Measurements from ENCODE around the gene CALML5. TPM values are rescaled to one million over a fixed set of nuclear protein-coding genes. Genes with fewer than 3 reads are reported as not detected.

The CALML5 gene
- total RNA-seq, 1 experiment from 2014 or later: not detected

DNA sequence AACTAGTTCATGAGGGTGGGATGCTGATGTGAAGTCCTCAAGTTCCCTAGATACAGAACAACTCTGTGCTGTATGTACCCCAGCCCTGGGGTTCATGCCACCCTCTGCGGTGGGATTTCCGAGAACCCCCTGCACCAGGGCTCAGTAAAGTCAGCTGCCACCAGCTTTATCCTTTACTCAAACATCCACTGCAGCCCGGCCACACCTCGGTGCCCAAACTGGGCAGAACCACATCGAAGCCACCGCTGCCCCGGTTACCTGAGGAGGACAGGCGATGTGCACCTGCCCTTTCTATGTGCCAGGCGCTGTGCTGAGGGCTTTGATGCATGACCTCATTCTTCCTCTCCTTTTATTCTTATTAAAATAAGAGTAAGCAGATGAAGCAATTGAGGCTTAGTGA is 9.9 kb upstream of the CALML5 start:
- DNase-seq (ENCODE audit: low read depth, low spot score): no peak
- no peaks in the 10 kb centered on the region for H3K27me3 ChIP-seq (ENCODE audit: control insufficient read depth, insufficient read depth, low read length)
- H3K27ac ChIP-seq (ENCODE audit: low read length): no peak overlapping the region
- no peak for ATAC-seq
- in situ Hi-C loops (cut with HindIII; ENCODE audit: low pct_unique_long_range_greater_than_20kb, low sequenced_read_pairs) (no loop called here), intact Hi-C loops (cut with micrococcal nuclease; ENCODE audit: unreplicated experiment) (no loop called here)
- BruUV-seq (replicated peaks): no TSS peak
- H3K4me3 ChIP-seq (ENCODE audit: low read depth in 2 of 2, low read length in 2 of 2): no peak overlapping the region
- H3K4me1 ChIP-seq (ENCODE audit: control insufficient read depth, insufficient read depth, low read length): no peaks in the 10 kb centered on the region
- ChIA-PET CTCF (no interaction called here), POLR2A (no interaction called here)
- TF ChIP-seq, protein P1, sequence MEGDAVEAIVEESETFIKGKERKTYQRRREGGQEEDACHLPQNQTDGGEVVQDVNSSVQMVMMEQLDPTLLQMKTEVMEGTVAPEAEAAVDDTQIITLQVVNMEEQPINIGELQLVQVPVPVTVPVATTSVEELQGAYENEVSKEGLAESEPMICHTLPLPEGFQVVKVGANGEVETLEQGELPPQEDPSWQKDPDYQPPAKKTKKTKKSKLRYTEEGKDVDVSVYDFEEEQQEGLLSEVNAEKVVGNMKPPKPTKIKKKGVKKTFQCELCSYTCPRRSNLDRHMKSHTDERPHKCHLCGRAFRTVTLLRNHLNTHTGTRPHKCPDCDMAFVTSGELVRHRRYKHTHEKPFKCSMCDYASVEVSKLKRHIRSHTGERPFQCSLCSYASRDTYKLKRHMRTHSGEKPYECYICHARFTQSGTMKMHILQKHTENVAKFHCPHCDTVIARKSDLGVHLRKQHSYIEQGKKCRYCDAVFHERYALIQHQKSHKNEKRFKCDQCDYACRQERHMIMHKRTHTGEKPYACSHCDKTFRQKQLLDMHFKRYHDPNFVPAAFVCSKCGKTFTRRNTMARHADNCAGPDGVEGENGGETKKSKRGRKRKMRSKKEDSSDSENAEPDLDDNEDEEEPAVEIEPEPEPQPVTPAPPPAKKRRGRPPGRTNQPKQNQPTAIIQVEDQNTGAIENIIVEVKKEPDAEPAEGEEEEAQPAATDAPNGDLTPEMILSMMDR (IDR thresholded peaks at IDR 0.05): no peak
- TF ChIP-seq POLR2AphosphoS5 (IDR thresholded peaks at IDR 0.05; ENCODE audit: low read depth, low read length): no peak
- no peak for TF ChIP-seq SIN3A (IDR thresholded peaks at IDR 0.05; ENCODE audit: borderline replicate concordance, insufficient read depth, low read depth, low read length)
- no peak for TF ChIP-seq TCF7L2 (IDR thresholded peaks at IDR 0.05; ENCODE audit: low read depth, low read length)
- TF ChIP-seq REST (IDR thresholded peaks at IDR 0.05; ENCODE audit: insufficient read depth in 1 of 2, low read depth in 2 of 2, low read length in 1 of 2): no peak
- H3K9me3 ChIP-seq (ENCODE audit: control insufficient read depth, insufficient read depth, low read depth, low read length): no peaks in the 10 kb centered on the region
- no peaks in the 10 kb centered on the region for H3K36me3 ChIP-seq (ENCODE audit: control insufficient read depth, insufficient read depth, low read length)

GRCh38 chr10:5508786-5509185 is 9.4 kb upstream of the CALML5 start:
- BruUV-seq (replicated peaks): no TSS peak
- intact Hi-C loops (cut with micrococcal nuclease; ENCODE audit: unreplicated experiment) (no loop called here), in situ Hi-C loops (cut with HindIII; ENCODE audit: low pct_unique_long_range_greater_than_20kb, low sequenced_read_pairs) (no loop called here)
- no peaks in the 10 kb centered on the region for H3K27me3 ChIP-seq (ENCODE audit: control insufficient read depth, insufficient read depth, low read length)
- no peaks in the 10 kb centered on the region for H3K4me1 ChIP-seq (ENCODE audit: control insufficient read depth, insufficient read depth, low read length)
- no peaks in the 10 kb centered on the region for H3K9me3 ChIP-seq (ENCODE audit: control insufficient read depth, insufficient read depth, low read depth, low read length)
- ATAC-seq (no peak), DNase-seq (ENCODE audit: low read depth, low spot score) (no peak)
- H3K27ac ChIP-seq (ENCODE audit: low read length): no peak overlapping the region
- ChIA-PET CTCF (no interaction called here), POLR2A (no interaction called here)
- no peak overlapping the region for H3K4me3 ChIP-seq (ENCODE audit: low read depth in 2 of 2, low read length in 2 of 2)
- TF ChIP-seq REST (IDR thresholded peaks at IDR 0.05; ENCODE audit: insufficient read depth in 1 of 2, low read depth in 2 of 2, low read length in 1 of 2) (no peak), TCF7L2 (IDR thresholded peaks at IDR 0.05; ENCODE audit: low read depth, low read length) (no peak), SIN3A (IDR thresholded peaks at IDR 0.05; ENCODE audit: borderline replicate concordance, insufficient read depth, low read depth, low read length) (no peak), POLR2AphosphoS5 (IDR thresholded peaks at IDR 0.05; ENCODE audit: low read depth, low read length) (no peak)
- TF ChIP-seq, protein P1 (IDR thresholded peaks at IDR 0.05): no peak
- H3K36me3 ChIP-seq (ENCODE audit: control insufficient read depth, insufficient read depth, low read length): no peaks in the 10 kb centered on the region
